ENCODE measurements around the gene FOXJ1. TPM values are rescaled to one million over a fixed set of nuclear protein-coding genes. Genes with fewer than 3 reads are reported as not detected.

The FOXJ1 gene
- total RNA-seq, 1 donor from 2014 or later, result 2.1 TPM

GRCh38 chr17:76163919-76164318, 22.9 kb upstream of the FOXJ1 start:
- Mint-ChIP-seq H3K27me3 (ENCODE audit: low read depth) (no peaks in the 10 kb centered on the region), H3K9me3 (no peaks in the 10 kb centered on the region), H3K36me3 (no peaks in the 10 kb centered on the region), H3K4me3 (no peak overlapping the region), H3K27ac (no peak overlapping the region), H3K4me1 (peaks cover 17% of the 10 kb centered on the region)
- no peak for DNase-seq (ENCODE audit: low spot score in 2 of 2, unreplicated experiment in 2 of 2)
- TF ChIP-seq CTCF (IDR thresholded peaks at IDR 0.05; ENCODE audit: unreplicated experiment), result no peak

DNA sequence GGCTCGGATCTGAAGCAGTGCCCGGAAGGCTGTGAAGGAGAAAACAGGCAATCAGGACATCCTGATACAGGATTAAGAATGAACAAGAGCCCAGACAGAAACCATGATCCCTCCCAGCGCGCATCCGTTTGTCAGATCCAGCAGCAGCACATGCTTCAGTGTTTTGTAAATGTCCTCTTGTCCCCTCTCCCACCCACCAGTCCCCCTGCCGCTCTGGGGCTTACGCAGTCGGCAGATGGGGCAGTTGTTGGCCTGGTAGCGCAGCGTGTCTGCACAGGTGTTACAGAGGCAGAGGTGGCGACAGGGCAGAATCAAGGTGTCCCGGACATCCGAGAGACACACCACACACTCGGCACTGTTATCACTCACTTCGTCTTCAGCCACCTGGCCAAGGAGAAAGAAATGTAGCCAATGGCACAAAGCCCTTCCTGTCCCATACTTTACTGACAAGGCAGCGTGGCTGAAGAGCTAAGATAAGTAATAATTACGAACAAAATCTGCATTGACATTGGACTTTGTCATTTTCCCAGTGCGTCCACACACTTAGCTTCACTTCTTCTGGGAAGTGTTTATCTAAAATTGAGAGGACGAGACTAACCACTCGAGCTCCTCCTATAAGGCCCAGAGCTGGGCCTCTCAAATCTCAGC, 20.7 kb upstream of the FOXJ1 start:
- H3K27ac Mint-ChIP-seq, result no peak overlapping the region
- TF ChIP-seq CTCF (IDR thresholded peaks at IDR 0.05; ENCODE audit: unreplicated experiment), result no peak
- H3K9me3 Mint-ChIP-seq, result no peaks in the 10 kb centered on the region
- no peaks in the 10 kb centered on the region for H3K27me3 Mint-ChIP-seq (ENCODE audit: low read depth)
- no peak overlapping the region for H3K4me3 Mint-ChIP-seq
- H3K36me3 Mint-ChIP-seq, result no peaks in the 10 kb centered on the region
- DNase-seq (ENCODE audit: low spot score in 2 of 2, unreplicated experiment in 2 of 2), result no peak
- H3K4me1 Mint-ChIP-seq, result peaks cover 17% of the 10 kb centered on the region

DNA sequence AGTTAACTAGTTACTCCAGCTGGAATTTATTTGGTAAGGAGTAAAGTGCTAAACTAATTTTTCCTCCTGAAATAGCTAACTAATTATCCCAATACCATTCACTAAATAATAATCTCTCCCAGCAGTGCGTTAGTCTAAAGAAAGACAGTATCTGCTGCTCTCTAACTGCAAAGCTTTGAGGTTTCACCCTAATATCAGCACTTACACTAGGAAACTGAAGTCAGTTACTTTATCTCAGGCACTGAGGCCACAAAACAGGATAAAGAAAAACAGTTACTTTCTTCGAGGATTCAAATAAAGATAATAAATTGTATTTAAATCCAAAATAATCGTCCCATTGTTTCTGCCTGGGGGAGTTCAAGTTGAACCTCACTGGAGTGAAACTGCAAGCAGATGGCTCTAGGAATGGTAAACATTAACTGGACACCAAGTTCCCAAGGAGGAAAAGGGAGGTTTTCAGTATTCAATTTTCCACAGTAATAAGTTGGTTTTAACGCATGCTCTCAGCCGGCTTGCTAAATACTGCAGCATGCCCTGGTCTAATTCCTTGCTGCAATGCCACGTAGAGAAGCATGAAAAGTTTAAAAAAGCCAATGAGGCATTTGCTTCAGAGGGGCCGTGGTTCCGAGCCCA, 20.0 kb upstream of the FOXJ1 start:
- H3K27me3 Mint-ChIP-seq (ENCODE audit: low read depth), result no peaks in the 10 kb centered on the region
- H3K4me1 Mint-ChIP-seq, result peaks cover 17% of the 10 kb centered on the region
- TF ChIP-seq CTCF (IDR thresholded peaks at IDR 0.05; ENCODE audit: unreplicated experiment), result no peak
- H3K9me3 Mint-ChIP-seq, result no peaks in the 10 kb centered on the region
- H3K36me3 Mint-ChIP-seq, result no peaks in the 10 kb centered on the region
- no peak for DNase-seq (ENCODE audit: low spot score in 2 of 2, unreplicated experiment in 2 of 2)
- no peak overlapping the region for H3K27ac Mint-ChIP-seq
- H3K4me3 Mint-ChIP-seq, result no peak overlapping the region

DNA sequence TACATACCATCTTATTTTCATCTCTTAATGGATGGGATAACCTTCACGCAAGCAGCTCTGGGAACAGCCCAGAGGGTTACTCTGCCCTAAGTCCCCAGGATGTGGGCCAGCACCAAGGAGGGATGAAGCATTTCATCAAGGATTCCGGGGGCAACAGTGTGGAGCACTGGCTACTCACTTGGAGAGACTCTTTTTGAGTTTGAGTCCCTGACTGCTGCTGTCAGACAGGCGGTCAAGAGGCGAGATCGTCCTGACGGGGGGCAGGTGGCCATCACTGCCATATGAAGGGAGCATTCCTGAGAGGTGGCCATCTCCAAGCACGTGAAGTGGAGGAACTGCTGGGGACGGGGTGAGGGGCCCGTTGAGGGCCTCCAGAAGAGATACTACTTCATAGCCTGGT, 18.1 kb upstream of the FOXJ1 start:
- no peak overlapping the region for H3K27ac Mint-ChIP-seq
- H3K4me3 Mint-ChIP-seq, result no peak overlapping the region
- H3K9me3 Mint-ChIP-seq, result no peaks in the 10 kb centered on the region
- DNase-seq (ENCODE audit: low spot score in 2 of 2, unreplicated experiment in 2 of 2), result no peak
- H3K27me3 Mint-ChIP-seq (ENCODE audit: low read depth), result no peaks in the 10 kb centered on the region
- no peak for TF ChIP-seq CTCF (IDR thresholded peaks at IDR 0.05; ENCODE audit: unreplicated experiment)
- H3K36me3 Mint-ChIP-seq, result no peaks in the 10 kb centered on the region
- H3K4me1 Mint-ChIP-seq, result peaks cover 9% of the 10 kb centered on the region

- no peak for DNase-seq (ENCODE audit: low spot score in 2 of 2, unreplicated experiment in 2 of 2)
- no peaks in the 10 kb centered on the region for H3K9me3 Mint-ChIP-seq
- peaks cover 9% of the 10 kb centered on the region for H3K4me1 Mint-ChIP-seq
- H3K27me3 Mint-ChIP-seq (ENCODE audit: low read depth), result no peaks in the 10 kb centered on the region
- no peak overlapping the region for H3K27ac Mint-ChIP-seq
- no peak overlapping the region for H3K4me3 Mint-ChIP-seq
- TF ChIP-seq CTCF (IDR thresholded peaks at IDR 0.05; ENCODE audit: unreplicated experiment), result no peak
- no peaks in the 10 kb centered on the region for H3K36me3 Mint-ChIP-seq
Measured at GRCh38 chr17:76157759-76158158, 16.7 kb upstream of the FOXJ1 start.

Data from mesothelial cell of epicardium (in vitro differentiated cells).